Right renal cortex interstitium (tissue), 3 donors: Measurements from ENCODE around the gene LPIN3. TPM values are rescaled to one million over a fixed set of nuclear protein-coding genes. Genes with fewer than 3 reads are reported as not detected.

Source experiments
- polyA plus RNA-seq, 3 donors: library from polyadenylated mRNA; unstranded; fragments of 120-200 nt; gene quantifications; one replicate each; pipeline ENCODE4 v1.2.1, GENCODE V29; 2013; ENCODE audit not compliant: insufficient read length in 3 of 3

LPIN3 gene
- polyA plus RNA-seq, 3 donors, result 9.1 to 9.4 (median 9.2) TPM

Other genes with a start within 250 kb of the LPIN3 start
- 100 to 1,000 TPM; 112 to 145 (median 120) TPM for gene PLCG1, start 203.3 kb upstream of the LPIN3 start, polyA plus RNA-seq
- gene ZHX3, start 23.1 kb upstream of the LPIN3 start, polyA plus RNA-seq, result 10 to 100 TPM; 20.0 to 25.8 (median 24.3) TPM
- gene EMILIN3, start 26.0 kb downstream of the LPIN3 start, polyA plus RNA-seq, result 1 to 10 TPM; 7.2 to 7.8 (median 7.5) TPM